ENCODE results near the gene BICD1.
A peak's percentile ranks its signal among the peaks of the same experiment; 100 is the strongest.

BICD1 gene

DNA sequence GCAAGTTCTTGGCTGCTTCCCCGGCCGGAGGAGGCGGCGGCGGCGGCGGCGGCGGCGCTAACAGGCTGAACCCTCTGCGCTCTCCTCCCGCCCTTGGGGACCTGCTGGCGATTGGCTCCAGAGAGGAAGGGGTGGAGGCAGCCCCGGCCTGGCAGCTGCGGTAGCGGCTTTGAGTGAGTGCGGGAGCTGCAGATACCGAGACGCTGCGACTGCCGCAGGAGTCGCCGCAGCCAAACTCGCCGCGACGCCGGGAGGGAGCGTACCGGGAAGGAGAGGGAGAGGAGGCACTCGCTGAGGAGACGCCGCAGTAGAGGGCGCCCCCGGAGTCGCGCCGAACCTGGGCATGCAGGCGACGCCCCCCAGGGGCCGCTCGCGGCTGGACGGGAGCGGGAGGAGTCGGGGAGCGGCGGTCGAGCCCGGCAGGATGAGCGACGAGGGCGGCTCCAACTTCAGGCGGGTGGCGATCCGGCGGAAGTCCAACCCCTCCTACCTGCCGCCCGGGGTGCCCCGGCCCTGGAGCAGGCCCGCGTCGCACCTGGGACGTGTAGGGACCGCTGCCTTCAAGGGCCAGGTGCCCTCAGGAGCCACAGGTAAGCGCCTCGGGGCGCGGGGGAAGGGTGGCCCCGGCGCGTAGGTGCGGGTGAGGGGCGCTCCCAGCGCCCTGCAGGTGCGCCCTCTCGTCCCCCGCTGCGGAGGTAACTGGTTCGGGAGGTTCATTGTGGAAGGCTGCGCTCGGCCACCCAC, 292.9 kb downstream of the BICD1 start, which contains the start of gene FGD4:
Gene FGD4 (plus strand): TSS at position 189 of the 744 bp plus-strand sequence.
- peak; percentile 14 to 47 (median 27) for DNase-seq (ENCODE audit: low read depth in 2 of 3, low spot score in 1 of 3)

DNA sequence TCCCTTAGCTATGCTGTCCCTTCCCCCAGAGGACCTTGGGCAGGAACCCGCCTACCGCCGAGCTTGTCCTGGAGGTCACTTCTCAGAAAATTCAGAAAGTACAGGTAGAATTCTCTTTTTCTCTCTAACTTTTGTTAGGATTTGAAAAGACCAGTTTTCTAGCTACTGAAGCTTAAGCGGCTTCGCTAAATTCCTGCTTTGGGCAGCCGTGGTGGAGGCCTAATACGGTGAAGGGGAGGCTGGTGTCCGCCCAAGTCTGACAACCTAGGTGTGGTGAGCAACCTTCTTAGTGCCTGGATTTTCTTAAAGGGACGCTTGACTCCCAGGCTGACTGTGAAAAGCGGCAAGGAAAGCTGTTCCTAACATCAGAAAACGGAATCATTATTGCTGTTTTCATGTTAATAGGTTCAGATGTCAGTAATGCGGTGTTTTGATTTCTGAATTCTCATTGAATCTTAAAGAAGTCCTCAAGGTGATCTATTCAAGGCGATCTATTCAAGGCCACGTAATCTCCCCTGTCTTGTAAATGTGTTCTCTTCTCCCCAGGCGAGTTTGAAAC, 293.5 kb downstream of the BICD1 start:
- DNase-seq (ENCODE audit: low read depth in 2 of 3, low spot score in 1 of 3), result no peak

DNA sequence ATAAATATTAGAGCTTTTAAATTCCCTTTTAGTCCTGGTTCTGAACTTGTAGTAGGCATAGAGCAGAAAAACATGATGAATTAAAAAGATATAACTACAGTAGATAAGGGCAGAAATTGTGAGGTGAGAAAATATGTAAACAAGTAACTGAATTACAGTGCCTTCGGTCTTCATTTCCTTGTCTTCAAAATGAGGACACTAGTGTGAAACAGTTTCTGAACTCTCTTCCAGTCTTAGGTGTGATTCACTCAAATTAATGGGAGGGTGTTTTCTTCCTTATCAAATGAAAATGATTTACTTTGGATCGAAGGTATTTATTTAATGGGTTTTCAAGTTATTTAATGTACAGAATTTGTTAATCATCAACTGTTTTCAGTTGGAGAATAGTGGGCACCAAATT, 294.2 kb downstream of the BICD1 start:
- DNase-seq (ENCODE audit: low read depth in 2 of 3, low spot score in 1 of 3), result no peak

DNA sequence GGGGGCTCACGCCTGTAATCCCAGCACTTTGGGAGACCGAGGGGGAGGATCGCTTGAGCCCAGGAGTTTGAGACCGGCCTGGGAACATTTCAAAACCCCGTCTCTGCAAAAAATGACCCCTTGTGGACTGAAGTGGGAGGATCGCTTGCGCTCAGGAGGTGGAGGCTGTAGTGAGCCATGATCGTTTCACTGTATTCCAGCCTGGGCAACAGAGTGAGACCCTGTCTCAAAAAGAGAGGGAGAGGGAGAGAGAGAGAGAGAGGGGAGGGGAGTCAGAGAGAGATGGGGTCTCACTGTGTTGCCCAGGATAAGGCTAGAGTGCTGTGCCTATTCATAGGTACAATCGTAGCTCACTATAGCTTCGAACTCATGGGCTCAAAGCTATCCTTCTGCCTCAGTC, 295.5 kb downstream of the BICD1 start:
- DNase-seq (ENCODE audit: low read depth in 2 of 3, low spot score in 1 of 3), result no peak

DNA sequence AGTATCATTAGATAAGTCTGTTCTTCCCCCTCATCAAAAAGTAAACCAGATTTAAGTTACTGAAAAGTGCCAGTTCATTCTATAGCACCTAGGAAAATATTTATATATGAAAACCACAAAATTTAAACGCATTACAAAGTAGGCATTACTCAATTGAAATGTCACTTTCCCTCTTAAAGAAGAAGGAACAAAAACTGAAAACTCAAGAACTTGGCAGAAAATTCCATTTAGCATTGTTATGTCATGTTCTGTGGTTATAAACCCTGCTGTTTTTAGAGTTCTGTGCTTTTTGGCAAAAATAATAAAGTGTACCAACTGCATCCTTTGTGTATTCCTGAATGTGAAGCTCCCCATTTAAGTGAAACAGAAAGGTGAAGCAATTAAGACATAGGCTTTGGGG, 296.3 kb downstream of the BICD1 start:
- DNase-seq (ENCODE audit: low read depth in 2 of 3, low spot score in 1 of 3), result no peak

DNA sequence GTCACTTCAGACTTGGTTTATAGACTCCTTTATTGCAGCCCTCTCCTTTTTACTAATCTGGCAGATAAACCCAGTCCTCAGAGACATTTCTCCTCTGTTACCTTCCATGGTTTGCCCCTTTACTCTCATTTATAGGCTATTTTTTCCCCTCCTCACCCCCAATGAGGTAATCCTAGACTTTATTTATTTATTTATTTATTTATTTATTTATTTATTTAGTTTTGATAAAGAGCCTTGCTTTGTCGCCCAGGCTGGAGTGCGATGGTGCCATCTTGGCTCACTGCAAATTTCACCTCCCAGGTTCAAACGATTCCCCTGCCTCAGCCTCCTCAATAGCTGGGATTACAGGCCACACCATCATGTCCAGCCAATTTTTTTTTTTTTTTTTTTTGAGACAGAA, 301.1 kb downstream of the BICD1 start:
- no peak for DNase-seq (ENCODE audit: low read depth in 2 of 3, low spot score in 1 of 3)

DNA sequence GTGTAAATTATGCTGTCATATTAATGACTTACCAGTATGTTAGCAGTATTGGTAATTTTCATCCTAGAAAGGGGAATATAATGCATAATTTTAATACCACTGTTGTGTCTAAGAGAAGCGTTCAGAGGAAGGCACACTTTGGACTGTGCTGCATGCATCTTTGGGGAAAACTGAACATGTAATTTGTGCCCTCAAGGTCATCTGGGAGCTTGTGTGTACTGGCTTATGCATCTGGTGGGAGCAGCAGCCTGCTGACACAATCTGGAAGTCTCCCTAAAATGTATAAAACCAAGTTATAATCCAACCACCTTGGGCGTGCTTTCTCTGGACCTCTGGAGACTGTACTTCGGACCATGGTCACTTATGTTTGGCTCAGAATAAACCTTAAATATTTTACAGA, 306.8 kb downstream of the BICD1 start:
- no peak for DNase-seq (ENCODE audit: low read depth in 2 of 3, low spot score in 1 of 3)

DNA sequence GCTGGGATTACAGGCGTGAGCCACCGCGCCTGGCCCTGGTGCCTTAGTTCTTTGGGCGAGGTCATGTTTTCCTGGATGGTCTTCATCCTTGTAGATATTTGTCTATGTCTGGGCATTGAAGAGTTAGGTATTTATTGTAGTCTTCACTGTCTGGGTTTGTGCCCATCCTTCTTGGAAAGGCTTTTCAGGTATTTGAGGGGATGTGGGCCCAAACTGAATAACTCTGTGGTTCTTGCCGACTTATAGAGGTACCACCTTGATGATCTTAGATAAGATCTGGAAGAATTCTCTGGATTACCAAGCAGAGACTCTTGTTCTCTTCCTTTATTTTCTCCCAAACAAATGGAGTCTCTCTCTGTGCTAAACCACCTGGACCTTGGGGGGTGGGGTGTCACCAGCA, 311.6 kb downstream of the BICD1 start:
- DNase-seq (ENCODE audit: low read depth in 2 of 3, low spot score in 1 of 3), result no peak

DNA sequence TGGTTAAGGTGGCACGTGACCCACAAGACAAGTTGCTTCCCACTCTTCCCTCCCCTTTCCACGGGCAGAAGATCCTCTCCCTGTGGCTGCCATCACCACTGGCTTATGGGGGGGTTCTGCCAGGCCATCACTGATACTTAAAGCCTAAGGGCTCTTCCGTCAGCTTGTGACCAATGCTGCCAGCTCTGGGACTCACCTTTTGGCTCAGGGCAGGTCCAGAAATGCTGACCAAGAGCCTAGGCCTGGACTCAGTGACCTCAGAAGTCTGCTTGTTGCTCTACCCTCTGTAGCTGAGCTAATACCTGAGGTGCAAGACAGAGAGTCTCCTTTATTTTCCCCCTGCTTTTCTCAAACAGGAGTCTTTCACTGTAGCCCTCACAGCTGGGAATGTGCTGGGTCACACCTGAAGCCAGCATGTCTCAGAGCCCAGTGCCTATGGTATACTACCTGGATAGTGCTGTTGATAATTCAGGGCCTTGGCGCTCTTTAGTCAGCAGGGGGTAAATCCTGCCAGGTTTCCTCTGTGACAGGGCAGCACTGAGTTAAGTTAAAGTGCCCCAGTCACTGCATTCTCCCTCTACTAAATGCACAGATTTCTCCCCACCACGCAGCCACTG, 312.4 kb downstream of the BICD1 start:
- DNase-seq (ENCODE audit: low read depth in 2 of 3, low spot score in 1 of 3), result no peak

DNA sequence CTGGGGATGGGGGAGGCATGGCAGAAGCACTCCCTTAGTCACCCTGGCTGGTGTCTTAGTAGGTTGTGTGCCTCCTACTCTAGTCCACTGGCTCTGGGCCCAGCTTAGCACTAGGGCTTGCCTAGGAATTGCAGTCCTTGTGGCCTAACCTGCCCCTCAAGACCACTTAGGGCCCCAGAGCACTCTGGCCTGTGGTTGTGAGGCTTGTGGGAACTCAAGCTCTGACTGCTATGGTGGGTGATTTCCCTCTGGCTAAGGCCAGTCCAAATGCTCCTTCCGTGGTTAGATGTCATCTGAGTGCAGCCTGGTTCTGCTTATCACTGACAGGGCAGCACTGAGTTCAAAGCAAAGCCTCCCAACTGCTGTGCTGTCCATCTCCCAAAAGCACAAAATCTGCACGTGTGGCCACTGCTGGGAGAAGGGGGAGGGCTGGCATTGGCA, 312.9 kb downstream of the BICD1 start:
- no peak for DNase-seq (ENCODE audit: low read depth in 2 of 3, low spot score in 1 of 3)

DNA sequence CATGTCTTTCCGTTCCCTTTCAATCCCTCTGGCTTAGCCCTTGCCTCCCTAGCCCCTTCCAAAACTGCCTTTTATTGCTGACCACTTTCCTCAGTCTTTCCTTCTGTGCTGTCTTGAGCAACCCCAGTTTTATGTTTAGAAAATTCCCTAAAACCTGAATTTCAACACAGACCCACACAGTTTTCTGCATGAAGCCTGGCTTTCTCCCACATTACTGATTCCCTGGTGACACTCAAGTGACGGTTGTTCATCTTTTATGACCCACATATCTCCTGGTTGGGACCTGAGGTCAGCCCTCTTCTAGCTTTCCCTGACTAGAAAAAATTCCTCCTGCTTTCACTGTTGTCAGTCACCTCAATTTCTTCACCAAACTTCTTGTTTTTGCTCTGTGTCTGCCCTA, 313.7 kb downstream of the BICD1 start:
- no peak for DNase-seq (ENCODE audit: low read depth in 2 of 3, low spot score in 1 of 3)

DNA sequence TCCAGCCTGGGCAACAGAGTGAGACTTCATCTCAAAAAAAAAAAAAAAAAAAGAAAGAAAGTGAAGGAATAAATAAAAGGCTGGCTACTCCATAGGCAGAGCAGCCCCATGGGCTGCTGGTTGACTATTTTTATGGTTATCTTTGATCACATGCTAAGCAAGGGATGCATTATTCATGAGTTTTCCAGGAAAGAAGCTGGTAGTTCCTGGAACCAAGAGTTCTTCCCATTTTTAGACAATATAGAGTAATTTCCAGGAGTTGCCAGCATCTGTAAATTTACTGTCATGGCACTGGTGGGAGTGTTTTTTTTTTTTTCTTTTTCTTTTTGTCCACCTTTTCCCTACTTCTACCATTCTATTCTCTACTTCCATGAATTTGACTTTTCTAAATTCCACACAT, 316.9 kb downstream of the BICD1 start:
- no peak for DNase-seq (ENCODE audit: low read depth in 2 of 3, low spot score in 1 of 3)

DNA sequence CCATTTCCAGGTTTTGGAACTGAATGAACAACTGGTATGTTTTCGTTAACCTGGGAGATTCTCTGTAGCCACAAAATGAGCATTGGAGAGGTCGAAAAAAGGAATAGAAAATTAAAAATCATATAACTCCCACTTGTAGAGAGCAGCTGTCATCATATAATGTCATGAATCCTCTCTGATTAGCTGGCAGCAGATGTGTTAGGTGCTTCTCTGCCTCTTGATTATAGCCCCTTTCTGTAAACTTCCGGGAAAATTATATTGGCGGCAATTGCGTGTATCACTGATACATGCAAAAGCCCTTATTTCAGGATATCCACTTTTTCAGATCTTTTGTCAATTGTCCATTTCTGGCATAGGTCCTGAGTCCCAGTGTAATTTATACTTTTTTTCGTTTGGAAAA, 324.4 kb downstream of the BICD1 start:
- no peak for DNase-seq (ENCODE audit: low read depth in 2 of 3, low spot score in 1 of 3)

Measured in stimulated activated CD4-positive, alpha-beta T cell treated with anti-CD3 and anti-CD28 coated beads, Interleukin-12 subunit alpha, Interleukin-12 subunit beta, amount 100 ng/mL, for 48 hours (primary cell).